Choroid plexus epithelial cell (primary cell): ENCODE results near the gene GPR37L1.

Experiments
- DNase-seq: peaks from one replicate; pipeline ENCODE4 v3.0.0-alpha.2; 2010; ENCODE audit warnings: low read depth
- H3K4me3 ChIP-seq: 2 replicates; pipeline ENCODE4 v1.5.1; 2011; ENCODE audit warnings: low read depth, mild to moderate bottlenecking, control low read depth, low read length, moderate library complexity
- CTCF ChIP-seq: conservative IDR thresholded peaks from 2 replicates; pipeline ENCODE4 v1.5.1; 2011; ENCODE audit warnings: low read depth, mild to moderate bottlenecking, control low read depth, inconsistent platforms, low read length, moderate library complexity

GPR37L1 gene

DNA sequence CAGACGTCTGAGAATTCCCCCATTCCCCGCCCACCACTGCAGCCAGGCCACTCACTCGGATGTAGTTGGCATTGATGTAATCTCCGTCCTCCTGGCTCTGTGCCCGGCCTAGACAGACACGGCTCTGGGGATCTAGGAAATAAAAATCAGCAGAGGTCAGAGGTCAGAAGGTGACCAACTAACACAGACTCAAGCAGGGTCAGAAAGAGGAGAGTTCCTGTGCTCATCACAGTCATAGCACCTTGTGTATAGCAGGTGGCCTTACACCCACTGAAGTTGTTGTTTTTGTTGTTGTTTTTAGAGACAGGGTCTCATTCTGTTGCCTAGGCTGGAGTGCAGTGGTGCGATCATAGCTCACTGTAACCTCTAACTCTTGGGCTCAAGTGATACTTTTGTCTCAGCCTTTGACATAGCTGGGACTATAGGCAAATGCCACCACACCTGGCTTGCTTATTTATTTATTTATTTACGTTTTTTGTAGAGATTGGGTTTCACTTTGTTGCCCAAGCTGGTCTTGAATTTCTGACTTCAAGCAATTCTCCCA is 32.8 kb downstream of the GPR37L1 start:
- no peak for DNase-seq
- TF ChIP-seq CTCF = no peak

DNA sequence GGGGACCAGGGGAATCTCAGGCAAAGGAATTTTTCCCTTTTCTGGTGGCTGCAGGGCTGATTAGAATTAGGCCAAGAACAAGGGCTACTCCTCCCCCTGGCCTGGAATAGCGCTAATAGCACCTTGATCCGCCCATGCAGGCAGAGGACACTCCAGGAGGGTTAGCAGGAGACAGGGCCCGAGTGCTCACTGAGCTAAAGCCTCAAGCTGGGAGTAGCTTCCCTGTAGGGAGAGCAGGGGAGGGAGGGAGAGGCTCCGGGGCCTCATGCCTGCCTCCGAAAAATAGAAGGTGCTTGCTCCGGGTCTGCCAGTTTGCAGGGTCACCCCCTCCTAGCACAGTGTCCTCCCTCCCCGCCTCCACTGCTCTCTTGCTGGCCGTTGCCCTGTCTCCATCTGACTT is 33.9 kb downstream of the GPR37L1 start:
- H3K4me3 ChIP-seq = no peak overlapping the region
- DNase-seq = no peak
- TF ChIP-seq CTCF = no peak

More for the DNA sequence above, 32.8 kb downstream of the GPR37L1 start:
- no peak overlapping the region for H3K4me3 ChIP-seq

DNA sequence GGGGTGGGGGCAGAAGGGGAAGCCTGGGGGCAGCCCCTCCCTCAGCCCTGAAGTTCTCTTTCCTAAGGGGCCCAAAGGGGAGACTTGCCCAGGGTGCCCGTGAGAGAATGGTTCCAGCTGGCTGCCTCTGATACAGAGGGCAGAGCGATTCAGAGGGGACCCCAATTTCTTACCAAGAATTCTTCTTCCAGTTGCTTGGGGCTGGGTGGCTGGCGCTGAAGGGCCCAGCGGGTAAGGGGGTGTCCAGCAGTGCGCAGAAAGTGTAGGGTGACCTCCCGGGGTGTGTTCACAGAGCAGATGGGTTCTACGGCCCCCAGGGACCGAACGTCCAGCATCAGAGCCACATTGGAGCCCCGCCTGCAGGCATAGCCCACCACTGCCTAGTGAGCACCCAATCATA is 35.2 kb downstream of the GPR37L1 start:
- no peak for DNase-seq
- no peak for TF ChIP-seq CTCF
- H3K4me3 ChIP-seq = no peak overlapping the region

DNA sequence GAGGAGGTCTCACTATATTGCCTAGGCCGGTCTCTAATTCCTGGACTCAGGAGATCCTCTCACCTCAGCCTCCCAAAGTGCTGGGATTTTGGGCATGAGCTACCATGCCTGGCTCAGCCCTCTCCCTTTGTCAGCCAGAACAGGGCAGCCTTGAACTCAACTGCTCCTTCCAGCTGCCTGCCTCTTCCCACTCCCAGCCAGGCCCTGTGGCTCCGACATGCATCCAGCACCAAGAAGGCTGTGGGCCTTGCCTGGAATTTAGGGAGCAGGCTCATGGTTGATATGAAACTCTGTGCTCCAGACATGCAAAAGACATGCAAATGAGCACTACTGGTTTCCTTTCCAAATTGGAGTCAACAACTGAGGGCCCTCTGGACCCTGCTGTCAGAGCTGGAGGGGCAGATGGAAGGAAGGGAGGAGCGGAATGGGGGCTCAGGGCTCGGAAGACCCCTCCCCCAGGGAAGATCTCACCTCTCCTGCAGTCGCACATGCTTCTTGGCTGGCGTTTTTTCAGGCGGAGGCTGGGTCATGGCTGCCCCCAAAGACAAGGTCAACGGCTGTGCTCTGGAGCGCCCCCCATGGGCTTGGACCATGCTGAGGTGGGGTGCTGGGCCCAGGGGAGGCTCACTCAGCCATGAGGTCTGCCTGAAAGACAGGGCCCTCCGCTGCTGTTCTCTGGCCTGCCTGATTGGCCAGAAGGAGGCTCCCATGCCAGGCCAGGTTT is 36.3 kb downstream of the GPR37L1 start:
- H3K4me3 ChIP-seq = no peak overlapping the region
- no peak for TF ChIP-seq CTCF
- DNase-seq = no peak

GRCh38 chr1:202159534-202160371 is 37.0 kb downstream of the GPR37L1 start:
- DNase-seq = no peak
- TF ChIP-seq CTCF = no peak
- no peak overlapping the region for H3K4me3 ChIP-seq

- H3K4me3 ChIP-seq = no peak within 1 kb of the TSS
- no peak for TF ChIP-seq CTCF
- no peak for DNase-seq
These were observed 37.7 kb downstream of the GPR37L1 start, which contains the start of gene PTPN7 for GRCh38 chr1:202160377-202160940. TSS of gene PTPN7 (minus strand) at chr1:202160602. CDS start at chr1:202159402, 1,200 bp downstream.
